KOPT-K1 (cell line): ENCODE measurements around the gene SF1.

Experiments
- H3K27ac ChIP-seq: fragments of 200-600 bp; sonication (generic); 2 replicates; pipeline ENCODE4 v1.5.1; 2016; ENCODE audit warnings: antibody characterized with exemption, mild to moderate bottlenecking, low read depth, low read length; ENCODE audit not compliant: poor library complexity, severe bottlenecking
- H3K36me3 ChIP-seq: fragments of 200-600 bp; sonication (generic); 2 replicates; pipeline ENCODE4 v1.5.1; 2017; ENCODE audit warnings: antibody characterized with exemption, mild to moderate bottlenecking, low read length, moderate library complexity; ENCODE audit not compliant: insufficient read depth
- H3K9me3 ChIP-seq: fragments of 200-600 bp; sonication (generic); 2 replicates; pipeline ENCODE4 v1.5.1; 2017; ENCODE audit warnings: antibody characterized with exemption, low read length, mild to moderate bottlenecking; ENCODE audit not compliant: insufficient read depth, poor library complexity, severe bottlenecking

The SF1 gene

DNA sequence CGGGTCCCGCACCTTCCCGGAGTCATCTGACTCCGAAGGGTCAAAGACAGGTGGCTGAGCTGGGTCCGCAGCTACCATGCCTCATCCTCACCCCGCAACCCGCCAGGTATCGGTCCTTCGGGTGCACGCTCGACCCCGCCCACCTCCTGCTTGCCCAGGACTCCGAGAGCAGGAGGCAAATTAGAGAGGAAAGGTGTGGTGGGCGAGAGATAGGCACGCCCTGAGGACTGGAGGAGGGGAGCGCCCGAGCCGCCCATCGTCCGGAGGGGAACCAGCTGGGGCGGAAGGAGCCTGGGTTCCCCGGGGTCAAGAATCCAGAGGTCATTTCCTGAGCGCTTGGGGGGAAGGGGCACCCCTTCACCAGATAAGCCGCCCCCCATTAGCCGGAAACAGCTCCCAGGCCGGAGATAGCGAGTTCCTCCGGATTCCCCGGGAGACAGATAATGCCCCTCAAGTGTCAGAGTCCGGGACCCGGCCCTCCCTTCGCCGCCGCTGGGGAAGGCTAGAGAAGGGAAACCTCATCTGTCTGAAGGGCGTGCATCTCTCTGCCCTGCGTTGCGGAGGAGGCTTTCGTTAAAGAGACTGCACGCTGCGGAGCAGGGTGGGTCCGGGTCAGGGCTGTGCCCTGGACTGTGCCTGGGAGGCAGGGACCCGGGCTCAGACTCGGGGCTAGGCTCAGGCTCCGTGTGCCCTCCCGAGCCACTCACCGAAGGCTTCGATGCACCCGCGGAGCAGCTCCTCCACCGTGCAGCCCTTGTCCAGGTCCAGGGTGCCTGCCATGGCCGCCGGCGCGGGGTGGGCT, 36.1 kb downstream of the SF1 start:
- no peak overlapping the region for H3K27ac ChIP-seq
- H3K9me3 ChIP-seq, result no peaks in the 10 kb centered on the region

DNA sequence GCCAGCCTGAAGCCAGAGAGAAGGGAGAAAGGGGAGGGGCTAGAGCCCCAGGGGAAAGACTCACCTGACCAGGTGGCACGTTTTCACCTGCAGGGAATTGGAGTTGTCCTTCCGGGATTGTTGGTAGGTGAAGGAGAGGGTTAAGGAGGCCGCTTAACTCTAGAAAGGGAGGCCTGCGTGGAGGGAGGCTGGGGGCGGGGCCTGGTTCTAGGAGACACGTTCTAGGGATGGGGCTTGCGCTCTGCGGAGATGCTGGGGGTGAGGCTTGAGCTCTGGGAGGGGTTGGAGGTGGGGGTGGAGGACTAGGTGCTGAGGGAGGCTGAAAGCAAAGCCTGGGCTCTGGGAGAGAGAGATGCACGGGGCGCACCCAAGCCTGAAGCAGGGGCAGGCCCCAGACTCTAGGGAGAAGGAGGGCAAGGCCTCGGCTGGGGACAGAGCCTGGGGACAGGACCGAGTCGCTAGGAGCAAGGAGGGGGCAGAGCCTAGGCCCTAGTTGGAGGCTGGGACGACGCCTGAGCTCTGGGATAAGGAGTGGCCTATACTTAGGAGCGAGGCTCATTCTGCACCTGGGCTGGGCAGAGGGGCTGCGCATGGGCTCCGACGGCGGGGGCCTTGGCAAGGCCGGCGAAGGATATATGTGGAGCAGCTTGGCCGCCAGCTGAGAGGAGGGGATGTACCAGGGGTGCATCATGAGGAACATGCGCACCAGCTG, 36.8 kb downstream of the SF1 start:
- Histone ChIP-seq H3K9me3 (no peaks in the 10 kb centered on the region), H3K36me3 (peaks cover 39% of the 10 kb centered on the region), H3K27ac (no peak overlapping the region)

More for the DNA sequence above, 36.1 kb downstream of the SF1 start:
- peaks cover 32% of the 10 kb centered on the region for H3K36me3 ChIP-seq

DNA sequence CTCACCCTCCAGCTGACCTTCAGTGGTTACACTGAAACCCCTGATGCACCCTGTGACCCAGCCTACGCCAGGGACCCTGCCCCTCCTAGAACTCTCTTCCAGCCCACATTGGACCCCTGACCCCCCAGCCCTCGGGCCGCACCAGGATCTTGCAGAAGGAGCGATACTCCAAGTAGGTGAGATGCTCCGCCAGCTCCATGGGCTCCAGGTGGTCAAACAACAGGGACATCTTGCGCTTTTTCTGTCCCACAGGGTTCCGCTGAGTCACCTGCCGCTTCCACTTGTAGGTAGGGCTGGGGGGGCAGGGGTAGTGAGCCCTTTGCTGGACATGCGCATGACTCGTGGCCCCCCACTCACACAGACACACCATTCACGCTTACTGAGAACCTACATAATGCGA, 38.5 kb downstream of the SF1 start:
- H3K9me3 ChIP-seq, result no peaks in the 10 kb centered on the region
- peaks cover 56% of the 10 kb centered on the region for H3K36me3 ChIP-seq
- no peak overlapping the region for H3K27ac ChIP-seq

DNA sequence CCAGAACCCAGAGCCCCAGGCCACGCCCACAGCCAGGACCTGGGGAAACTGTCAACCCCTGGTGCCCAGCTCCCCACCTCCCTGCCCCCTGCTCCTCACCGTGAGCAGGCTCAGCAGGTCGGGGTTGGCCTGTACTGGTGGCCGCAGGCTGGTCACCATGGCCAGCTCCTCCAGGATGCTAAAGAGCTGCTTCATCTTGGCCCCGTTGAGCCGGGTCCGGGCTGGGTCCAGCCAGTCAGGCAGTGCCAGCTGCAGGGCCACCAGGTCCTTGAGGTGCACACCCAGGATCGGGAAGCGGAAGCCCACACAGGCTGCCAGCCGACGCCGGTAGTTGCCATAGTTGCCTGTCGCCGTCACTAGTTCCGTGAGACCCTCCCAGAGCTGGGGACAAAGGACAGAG, 41.7 kb downstream of the SF1 start:
- no peaks in the 10 kb centered on the region for H3K9me3 ChIP-seq
- peaks cover 81% of the 10 kb centered on the region for H3K36me3 ChIP-seq
- no peak overlapping the region for H3K27ac ChIP-seq

DNA sequence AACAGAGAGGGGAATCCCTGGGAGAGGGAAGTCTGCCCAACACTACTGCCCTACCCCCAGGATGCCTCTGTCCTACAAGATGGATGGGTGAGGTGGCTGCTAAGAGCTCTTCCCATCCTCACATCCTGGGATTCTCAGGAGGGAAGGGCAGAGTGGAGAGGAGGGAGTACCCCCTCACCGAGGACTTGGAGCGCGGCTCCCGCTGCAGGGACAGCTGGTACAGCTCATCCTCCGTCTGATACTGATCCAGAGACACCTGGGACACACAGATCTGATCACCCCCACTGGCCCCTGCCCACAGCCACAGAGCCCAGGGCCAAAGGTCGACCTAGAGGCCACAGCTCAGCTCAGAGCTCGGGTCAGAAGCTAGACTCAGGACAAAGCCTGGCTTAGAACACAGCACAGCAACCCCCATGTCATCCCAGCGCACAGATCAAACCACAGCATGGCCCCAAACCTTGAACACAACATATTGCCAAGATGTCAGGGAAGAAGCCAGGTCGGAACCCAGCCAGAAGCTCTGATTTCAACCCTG, 42.5 kb downstream of the SF1 start:
- H3K36me3 ChIP-seq, result peaks cover 79% of the 10 kb centered on the region
- no peaks in the 10 kb centered on the region for H3K9me3 ChIP-seq
- no peak overlapping the region for H3K27ac ChIP-seq

DNA sequence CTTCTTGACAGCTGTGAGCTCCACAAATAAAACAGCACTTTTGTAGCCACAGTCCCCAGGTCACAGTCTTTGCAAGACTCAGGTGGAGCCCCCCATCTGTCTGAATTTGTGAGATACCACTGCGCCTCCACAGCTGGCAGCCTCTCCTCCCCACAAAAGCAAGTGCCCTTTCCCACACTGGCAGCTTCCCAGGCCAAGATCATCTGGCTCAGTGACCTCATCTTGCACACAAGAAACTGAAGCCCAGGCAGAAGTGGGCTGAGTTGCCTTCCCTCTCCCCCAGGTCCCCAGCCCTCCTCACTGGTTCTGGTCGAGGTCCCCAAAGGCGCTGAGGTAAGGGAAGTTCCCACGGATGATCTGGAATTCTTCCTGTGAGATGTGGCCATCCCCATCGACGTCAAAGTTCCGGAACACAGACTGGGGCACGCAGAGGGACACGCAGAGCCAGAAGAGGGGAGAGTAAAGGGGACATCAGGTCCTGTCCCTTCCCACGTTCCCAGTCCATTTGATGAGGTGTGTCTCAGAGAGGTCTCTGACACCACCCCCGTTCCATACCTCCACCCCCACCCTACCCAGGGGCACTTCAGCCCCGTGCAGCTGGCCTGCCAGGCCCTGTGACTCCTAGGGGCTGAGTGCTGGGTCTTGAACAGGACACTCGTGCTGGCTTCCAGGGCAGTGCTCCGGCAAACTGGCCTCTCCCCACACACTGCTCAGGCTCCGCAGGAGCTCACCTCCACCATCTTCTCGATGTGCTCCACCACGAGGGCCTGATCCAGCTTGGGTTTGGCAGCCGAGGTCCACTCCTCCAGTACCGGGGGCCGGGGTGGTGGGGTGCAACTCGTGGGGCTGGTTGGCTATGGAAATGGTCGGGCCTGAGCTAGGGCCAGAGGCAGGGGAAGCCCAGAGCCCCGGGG, 43.3 kb downstream of the SF1 start:
- H3K9me3 ChIP-seq, result no peaks in the 10 kb centered on the region
- H3K36me3 ChIP-seq, result peaks cover 79% of the 10 kb centered on the region
- no peak overlapping the region for H3K27ac ChIP-seq

DNA sequence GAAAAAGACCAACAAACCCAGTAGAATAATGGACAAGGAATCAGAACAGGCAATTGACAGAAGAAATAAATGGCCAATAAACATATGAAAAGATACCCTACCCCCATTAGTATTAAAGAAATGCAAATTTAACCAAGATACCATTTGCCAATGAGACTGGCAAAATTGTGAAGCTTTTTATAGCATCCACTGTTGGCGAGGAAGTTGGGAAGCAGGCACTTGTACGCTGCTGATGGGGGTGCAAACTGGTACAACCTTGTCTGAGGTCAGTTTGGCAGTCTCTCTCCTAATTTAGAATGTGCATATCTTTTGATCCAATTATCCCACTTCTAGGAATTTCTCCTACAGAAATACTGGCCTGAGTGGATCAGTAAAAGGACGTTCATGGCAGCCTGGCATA, 46.7 kb downstream of the SF1 start:
- Histone ChIP-seq H3K27ac (no peak overlapping the region), H3K9me3 (no peaks in the 10 kb centered on the region), H3K36me3 (peaks cover 76% of the 10 kb centered on the region)

DNA sequence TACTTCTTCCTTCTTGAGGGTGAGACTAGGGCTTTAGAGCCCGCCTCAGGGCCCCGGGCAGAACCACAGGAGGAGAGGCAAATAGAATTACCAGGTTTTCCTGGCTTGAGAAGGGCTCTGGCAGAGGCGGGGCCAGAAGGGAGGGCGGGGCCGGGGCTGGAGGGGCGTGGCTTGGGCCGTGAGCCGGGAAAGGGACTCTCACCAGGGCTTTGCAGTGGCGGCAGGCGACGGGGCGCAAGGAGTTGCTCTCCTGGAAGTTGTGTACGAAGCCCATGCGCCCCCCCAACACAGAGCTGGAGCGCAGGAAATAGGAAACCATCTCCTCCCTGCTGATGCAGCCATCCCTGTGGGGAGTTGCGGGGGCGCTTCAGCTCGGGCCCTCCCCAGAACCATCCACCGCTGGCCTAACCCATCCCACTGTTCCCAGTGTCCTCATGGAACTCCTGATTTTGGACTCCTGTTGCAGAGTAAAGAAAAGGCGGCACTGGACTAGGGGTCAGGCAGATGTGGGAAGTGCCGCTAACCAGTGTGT, 48.4 kb downstream of the SF1 start:
- Histone ChIP-seq H3K27ac (no peak overlapping the region), H3K9me3 (no peaks in the 10 kb centered on the region), H3K36me3 (peaks cover 59% of the 10 kb centered on the region)

DNA sequence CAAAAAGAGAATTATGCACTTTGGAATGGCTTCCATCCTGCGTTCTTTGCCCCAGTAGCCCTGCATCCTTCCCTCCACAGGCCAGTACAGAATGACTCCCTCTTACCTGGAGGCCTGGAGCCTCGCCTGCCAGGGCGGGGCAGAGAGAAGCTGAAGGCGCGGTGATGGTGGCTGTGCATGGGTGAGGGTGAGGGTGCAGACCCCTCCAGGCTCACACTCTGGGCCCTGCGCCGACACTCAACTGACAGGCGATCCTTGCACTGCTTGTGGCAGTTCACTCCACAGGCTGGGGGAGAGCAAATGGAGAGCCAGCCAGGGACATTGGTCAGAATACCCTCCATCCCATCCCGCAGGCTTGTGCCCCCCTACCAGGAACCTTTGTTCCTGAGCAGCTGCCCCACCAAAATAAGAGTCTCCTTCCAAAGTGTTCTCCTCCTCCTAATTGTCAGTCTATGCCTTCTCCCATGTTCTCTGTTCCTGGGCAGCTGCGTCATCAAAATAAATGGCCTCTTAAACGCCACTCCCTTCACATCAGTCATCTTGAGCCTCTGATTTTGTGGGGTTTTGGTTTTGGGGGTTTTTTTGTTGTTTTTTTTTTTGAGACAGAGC, 49.5 kb downstream of the SF1 start:
- Histone ChIP-seq H3K36me3 (peaks cover 51% of the 10 kb centered on the region), H3K9me3 (no peaks in the 10 kb centered on the region), H3K27ac (no peak overlapping the region)

DNA sequence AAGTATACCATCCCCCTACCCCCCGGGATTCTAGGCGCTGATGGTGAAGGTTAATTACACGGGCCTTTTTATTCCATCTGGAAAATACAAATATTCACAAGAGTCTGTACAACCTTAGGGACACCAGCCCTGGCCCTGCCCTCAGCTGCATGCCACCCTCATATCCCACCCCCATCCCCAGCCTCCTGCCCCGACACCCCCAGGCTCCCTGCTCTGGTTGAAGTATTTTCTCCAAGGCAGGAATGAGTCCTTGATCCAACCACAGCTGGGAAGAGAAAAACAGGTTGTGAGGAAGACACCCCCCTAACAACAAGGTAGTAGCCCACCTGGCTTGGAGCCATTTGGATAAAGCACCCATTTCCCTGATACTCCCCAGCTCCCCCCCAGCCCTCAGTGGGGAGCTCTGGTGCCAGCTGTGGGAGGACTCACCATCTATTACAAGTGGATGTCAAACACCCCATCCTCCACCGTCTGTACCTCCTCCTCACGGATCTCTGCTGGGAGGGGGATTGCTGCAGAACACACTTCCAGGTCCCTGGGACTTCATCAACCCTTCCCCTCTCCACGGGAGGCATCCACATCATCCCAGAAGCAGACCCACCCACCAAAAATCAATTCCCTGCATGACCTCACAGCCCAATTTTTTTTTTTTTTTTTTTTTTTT, 51.3 kb downstream of the SF1 start:
- Histone ChIP-seq H3K36me3 (peaks cover 38% of the 10 kb centered on the region), H3K27ac (no peak overlapping the region), H3K9me3 (no peaks in the 10 kb centered on the region)

DNA sequence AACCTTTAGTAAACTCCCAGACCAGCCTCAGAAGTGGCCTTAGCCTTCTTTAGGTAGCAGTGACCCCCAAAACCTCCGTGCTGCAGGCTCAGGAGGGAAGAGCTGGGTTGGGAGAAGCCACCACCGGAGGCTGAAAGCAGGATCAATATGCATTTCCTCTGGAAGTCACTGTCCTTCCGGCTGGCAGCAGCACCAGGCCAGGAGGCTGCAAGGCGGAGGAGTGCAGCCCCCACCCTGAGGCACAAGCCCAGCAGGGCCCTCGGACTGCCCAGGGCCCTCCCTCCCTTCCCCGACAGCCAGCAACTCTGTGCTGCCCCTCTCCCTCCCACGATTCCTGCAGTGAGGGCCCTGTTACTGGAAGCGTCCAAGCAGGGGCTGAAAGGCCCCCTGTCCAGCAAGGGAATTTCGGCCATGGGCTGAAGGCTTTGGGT, 52.1 kb downstream of the SF1 start:
- Histone ChIP-seq H3K36me3 (peaks cover 30% of the 10 kb centered on the region; the same call in 1 of the 2 replicates), H3K27ac (no peak overlapping the region), H3K9me3 (no peaks in the 10 kb centered on the region)

DNA sequence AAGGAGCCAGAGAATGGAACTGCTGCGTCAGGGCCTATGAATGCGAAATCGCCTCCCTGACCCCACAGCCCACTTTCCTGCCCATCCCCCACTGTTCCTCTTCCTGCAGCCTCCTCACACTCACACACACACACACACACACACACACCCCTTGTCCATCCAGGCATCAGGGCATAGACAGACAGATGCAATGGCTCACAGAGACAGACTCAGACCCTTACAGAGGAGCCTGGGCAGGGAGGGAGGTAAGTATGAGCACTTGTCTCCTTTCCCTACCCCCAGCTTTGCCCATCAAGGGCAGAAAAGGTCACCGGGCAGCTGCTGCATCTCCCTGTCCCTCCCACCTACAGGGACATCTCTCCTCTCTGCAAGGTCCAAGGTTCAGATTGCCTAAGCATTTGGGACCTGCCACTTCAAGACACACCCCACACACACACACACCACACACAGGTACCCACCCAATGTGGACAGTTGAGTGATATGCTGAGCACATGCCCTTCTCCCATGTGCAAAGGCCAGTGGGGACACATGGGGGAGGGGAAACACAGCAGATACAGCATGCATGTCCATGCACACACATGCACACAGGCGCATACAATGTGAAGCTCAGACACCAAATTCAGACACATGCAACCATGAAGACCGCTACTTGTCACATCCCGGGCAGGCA, 53.3 kb downstream of the SF1 start:
- H3K27ac ChIP-seq, result no peak overlapping the region
- peaks cover 20% of the 10 kb centered on the region; the same call in 1 of the 2 replicates for H3K36me3 ChIP-seq
- H3K9me3 ChIP-seq, result no peaks in the 10 kb centered on the region
